Left lung (tissue), 10 donors: ENCODE measurements around the gene ARID5B. TPM values are rescaled to one million over a fixed set of nuclear protein-coding genes. Genes with fewer than 3 reads are reported as not detected.

Experiments used
- ATAC-seq: fragments of 200-7000 bp; cut with Tn5 transposase; one replicate; pipeline ENCODE4 v1.9.1; 2020; ENCODE audit warnings: moderate library complexity
- DNase-seq, 4 donors: peaks; one replicate each; pipeline ENCODE4 v3.0.0-alpha.2; 2013 to 2020
- H3K27ac ChIP-seq, 2 donors: fragments of 200-600 bp; sonication (generic) in 1 of 2; one replicate each; pipeline versions ENCODE4 v1.5.0 to v1.8.0; 2020 to 2021
- H3K27me3 ChIP-seq, 2 donors: fragments of 200-600 bp; sonication (generic) in 1 of 2; one replicate each; pipeline versions ENCODE4 v1.5.0 to v1.8.0; 2020 to 2021
- H3K36me3 ChIP-seq, 2 donors: fragments of 200-600 bp; sonication (generic) in 1 of 2; one replicate each; pipeline versions ENCODE4 v1.5.0 to v1.8.0; 2020 to 2021
- H3K4me1 ChIP-seq, 2 donors: fragments of 200-600 bp; one replicate each; pipeline ENCODE4 v1.8.0; 2021
- H3K4me3 ChIP-seq, 2 donors: fragments of 200-600 bp; sonication (generic) in 1 of 2; one replicate each; pipeline versions ENCODE4 v1.5.0 to v1.8.0; 2020 to 2021; ENCODE audit warnings: mild to moderate bottlenecking in 1 of 2
- H3K9me3 ChIP-seq, 2 donors: fragments of 200-600 bp; sonication (generic) in 1 of 2; one replicate each; pipeline versions ENCODE4 v1.5.0 to v1.8.0; 2020 to 2021
- CTCF ChIP-seq, 2 donors: fragments of 200-600 bp; sonication (generic) in 1 of 2; IDR thresholded peaks; one replicate each; pipeline versions ENCODE4 v1.5.0 to v1.8.0; 2021; ENCODE audit warnings: antibody characterized with exemption in 2 of 2
- intact Hi-C, 2 donors: fragments of 100-400 bp; cut with DNase I; formaldehyde crosslinking; loops; one replicate each; pipeline versions ENCODE4 v1.11.2 to v1.14.2; 2022
- polyA plus RNA-seq, 6 donors: library from polyadenylated mRNA; unstranded; fragments of 120-200 nt; gene quantifications; one replicate each; pipeline ENCODE4 v1.2.1, GENCODE V29; 2013; ENCODE audit not compliant: insufficient read length in 6 of 6
- total RNA-seq, 2 donors: library from RNA; stranded (reverse); fragmentation: NEBNext Ultra II Directional; extraction: Animal tissue kit (Norgen Biotek cat#: 25700); gene quantifications; one replicate each; pipeline ENCODE4 v1.2.1, GENCODE V29; 2021
- donor health status: DM: no; HTN: yes; CAD: no.
- donor health status: DM: no; HTN: no; CAD: no.

The ARID5B gene
- total and polyA plus RNA-seq, 8 donors, result 29.9 to 51.5 (median 44.4) TPM

- ATAC-seq, result no peak
- no peak overlapping the region for H3K27ac ChIP-seq
Measured at GRCh38 chr10:61919646-61920215, 18.2 kb downstream of the ARID5B start.

GRCh38 chr10:61921143-61921542 is 19.6 kb downstream of the ARID5B start:
- Histone ChIP-seq H3K27ac (no peak overlapping the region), H3K27me3 (no peaks in the 10 kb centered on the region), H3K36me3 (no peaks in the 10 kb centered on the region), H3K4me3 (no peak overlapping the region), H3K9me3 (peaks cover 0 to 2% of the 10 kb centered on the region in 2 donors), H3K4me1 (peaks cover 0 to 3% of the 10 kb centered on the region in 2 donors)
- intact Hi-C loops, result no loop called here
- ATAC-seq (no peak), DNase-seq (no peak)
- no peak for TF ChIP-seq CTCF (IDR thresholded peaks at IDR 0.05)

More at GRCh38 chr10:61919646-61920215, 18.2 kb downstream of the ARID5B start:
- peaks cover 0 to 3% of the 10 kb centered on the region in 2 donors for H3K4me1 ChIP-seq
- H3K4me3 ChIP-seq, result no peak overlapping the region
- no peak for TF ChIP-seq CTCF (IDR thresholded peaks at IDR 0.05)
- peaks cover 0 to 6% of the 10 kb centered on the region in 2 donors for H3K36me3 ChIP-seq
- no peak for DNase-seq
- intact Hi-C loops, result no loop called here
- peaks cover 0 to 2% of the 10 kb centered on the region in 2 donors for H3K9me3 ChIP-seq
- H3K27me3 ChIP-seq, result no peaks in the 10 kb centered on the region

- Histone ChIP-seq H3K9me3 (no peaks in the 10 kb centered on the region), H3K27ac (no peak overlapping the region), H3K4me3 (no peak overlapping the region), H3K27me3 (no peaks in the 10 kb centered on the region), H3K4me1 (peaks cover 0 to 3% of the 10 kb centered on the region in 2 donors), H3K36me3 (no peaks in the 10 kb centered on the region)
- DNase-seq (no peak), ATAC-seq (peak; percentile 67)
- no peak for TF ChIP-seq CTCF (IDR thresholded peaks at IDR 0.05)
- intact Hi-C loops, result no loop called here
Measured at GRCh38 chr10:61923210-61923949, 21.9 kb downstream of the ARID5B start.

GRCh38 chr10:61923950-61924274 is 22.4 kb downstream of the ARID5B start:
- Histone ChIP-seq H3K36me3 (no peaks in the 10 kb centered on the region), H3K27me3 (no peaks in the 10 kb centered on the region), H3K4me3 (no peak overlapping the region), H3K4me1 (peaks cover 0 to 3% of the 10 kb centered on the region in 2 donors), H3K27ac (no peak overlapping the region), H3K9me3 (no peaks in the 10 kb centered on the region)
- ATAC-seq (no peak), DNase-seq (no peak)
- intact Hi-C loops, result no loop called here
- TF ChIP-seq CTCF (IDR thresholded peaks at IDR 0.05), result no peak

- Histone ChIP-seq H3K36me3 (no peaks in the 10 kb centered on the region), H3K27ac (no peak overlapping the region), H3K4me3 (no peak overlapping the region), H3K4me1 (peaks cover 0 to 13% of the 10 kb centered on the region in 2 donors), H3K9me3 (no peaks in the 10 kb centered on the region), H3K27me3 (no peaks in the 10 kb centered on the region)
- ATAC-seq (no peak), DNase-seq (no peak)
- intact Hi-C loops, result no loop called here
- TF ChIP-seq CTCF (IDR thresholded peaks at IDR 0.05), result no peak
Measured at GRCh38 chr10:61929555-61929954, 28.1 kb downstream of the ARID5B start.
